GM21360 (cell line): Measurements from ENCODE around the gene NUDC.
"Not testable (repeated sequence)": the region's sequence is repeated elsewhere in the genome, so short reads cannot be mapped to it uniquely, and the experiment has no call there.

ENCODE experiments used
- ATAC-seq: cut with Tn5 transposase; IDR thresholded peaks from one replicate; pipeline ENCODE4 v1.9.1; 2021; ENCODE audit warnings: mild to moderate bottlenecking, moderate library complexity; ENCODE audit not compliant: unreplicated experiment

The NUDC gene

GRCh38 chr1:26986658-26987057 lies 65.1 kb downstream of the NUDC start:
- ATAC-seq, result no peak

- not testable (repeated sequence) for ATAC-seq
Observed at GRCh38 chr1:26989403-26990109, 68.0 kb downstream of the NUDC start.

GRCh38 chr1:26991310-26992116 lies 70.0 kb downstream of the NUDC start:
- ATAC-seq, result no peak

- ATAC-seq, result peak; percentile 51
Observed at GRCh38 chr1:26993237-26994019, 71.9 kb downstream of the NUDC start, which contains the start of gene TRNP1. Gene TRNP1, plus strand, starts transcription at chr1:26993692. Its CDS starts 95 bp downstream, at chr1:26993787.

- ATAC-seq, result peak; percentile 24
Observed at GRCh38 chr1:26994020-26994786, 72.7 kb downstream of the NUDC start.

GRCh38 chr1:26994787-26995517 lies 73.4 kb downstream of the NUDC start:
- ATAC-seq, result no peak

GRCh38 chr1:26996024-26996423 lies 74.5 kb downstream of the NUDC start:
- ATAC-seq, result no peak
